ENCODE data around the gene ZNF608.

GRCh38 chr5:124718380-124718789 lies 28.1 kb downstream of the ZNF608 start:
- TF ChIP-seq CTCF (conservative IDR thresholded peaks at IDR 0.05 in 1 of 2, IDR thresholded peaks at IDR 0.05 in 1 of 2; ENCODE audit: extremely low read depth in 1 of 2, insufficient read depth in 1 of 2, low read depth in 1 of 2, low read length in 2 of 2) (no peak), EZH2 (IDR thresholded peaks at IDR 0.05; ENCODE audit: borderline replicate concordance, low read length) (no peak)
